Measurements from ENCODE around the gene ZNF45. TPM values are rescaled to one million over a fixed set of nuclear protein-coding genes. Genes with fewer than 3 reads are reported as not detected.

The ZNF45 gene
- polyA plus RNA-seq, 2 of the 4 experiments (the other 2 are of a cell fraction): 14.8 to 20.9 TPM

- TF ChIP-seq HOXA7 (CRISPR knock-in tag; IDR thresholded peaks at IDR 0.05): no peak
- TF ChIP-seq USF2 (IDR thresholded peaks at IDR 0.05): no peak
- no peak for TF ChIP-seq KDM1A (IDR thresholded peaks at IDR 0.05; ENCODE audit: low read depth)
- TF ChIP-seq ATOH8 (CRISPR knock-in tag; IDR thresholded peaks at IDR 0.05; ENCODE audit: low read depth): no peak
- ChIA-PET POLR2A (interaction anchor here (1.7 kb wide), 1 partner anchor 50 kb away, joined by 4 read pairs; the partner anchor contains the start of gene ZNF45), CTCF (no interaction called here)
- no peaks in the 10 kb centered on the region for H3K4me1 ChIP-seq
- H3K4me2 ChIP-seq: peak overlapping the region; percentile 67
- H3K4me3 ChIP-seq: peak overlapping the region; percentile 67
- DNase-seq (ENCODE audit: low read depth in 1 of 2, low spot score in 1 of 2) (no peak), FAIRE-seq (no peak), ATAC-seq (peak; percentile 46 to 59; a peak in 5 of 6 replicates)
- peak overlapping the region; percentile 69 to 83 for H3K27ac ChIP-seq
- peaks cover 74% of the 10 kb centered on the region for H3K9me3 ChIP-seq
- 47% methylated on average over 14 of the region's 14 CpGs for WGBS (ENCODE audit: missing lambda C conversion rate)
Observed at GRCh38 chr19:43984687-43985000, 49.6 kb upstream of the ZNF45 start.

GRCh38 chr19:43983912-43984686, 49.0 kb upstream of the ZNF45 start, which contains the start of gene ZNF155:
Gene ZNF155, plus strand, starts transcription at chr19:43984188. Its CDS starts 4,356 bp downstream, at chr19:43988544.
- Histone ChIP-seq H3K4me1 (no peaks in the 10 kb centered on the region), H3K4me2 (peak within 1 kb of the TSS; percentile 67), H3K27ac (peak within 1 kb of the TSS; percentile 69 to 83), H3K4me3 (peak within 1 kb of the TSS; percentile 67), H3K9me3 (peaks cover 72% of the 10 kb centered on the region)
- peak; percentile 100 for ATAC-seq
- peak; percentile 95 for FAIRE-seq
- CTCF ChIA-PET: interaction anchor here (0.7 kb wide), 1 partner anchor 18 kb away, joined by 4 read pairs; no protein-coding TSS in a partner anchor
- WGBS (ENCODE audit: missing lambda C conversion rate): 7% methylated on average over 35 of the region's 40 CpGs
- peak; percentile 93 to 98 for DNase-seq (ENCODE audit: low read depth in 1 of 2, low spot score in 1 of 2)
- POLR2A ChIA-PET: interaction anchor here (0.5 to 1.7 kb wide), 2 partner anchors 39 to 49 kb away, joined by 3 to 4 read pairs; partner anchors contain the start of gene ZNF45
- TF ChIP-seq TP53 (CRISPR knock-in tag; IDR thresholded peaks at IDR 0.05): no peak
- TF ChIP-seq POLR2A (IDR thresholded peaks at IDR 0.05; ENCODE audit: low read length): no peak
- no peak for TF ChIP-seq HMGXB4 (CRISPR knock-in tag; IDR thresholded peaks at IDR 0.05; ENCODE audit: borderline replicate concordance)
- TF ChIP-seq ZFP36 (IDR thresholded peaks at IDR 0.05; ENCODE audit: borderline replicate concordance, partially characterized antibody): no peak
- TF ChIP-seq ELK1 (IDR thresholded peaks at IDR 0.05; ENCODE audit: low read depth, low read length): no peak
- TF ChIP-seq HEYL (CRISPR knock-in tag; IDR thresholded peaks at IDR 0.05): no peak
- no peak for TF ChIP-seq HES2 (IDR thresholded peaks at IDR 0.05)
- peak; percentile 29; the same call in 1 of the 2 replicates for TF ChIP-seq HOXB5 (CRISPR knock-in tag; IDR thresholded peaks at IDR 0.05)
- TF ChIP-seq RFX5 (IDR thresholded peaks at IDR 0.05): no peak
- no peak for TF ChIP-seq HOXA7 (CRISPR knock-in tag; IDR thresholded peaks at IDR 0.05)
- TF ChIP-seq CEBPB (IDR thresholded peaks at IDR 0.05): peak in 1 of 2 experiments; percentile 36; a peak in 1 of 4 replicates
- no peak for TF ChIP-seq EHMT2 (IDR thresholded peaks at IDR 0.05; ENCODE audit: low read depth)
- no peak for TF ChIP-seq ESRRA (IDR thresholded peaks at IDR 0.05; ENCODE audit: borderline replicate concordance, low read length)
- no peak for TF ChIP-seq CBX2 (IDR thresholded peaks at IDR 0.05; ENCODE audit: borderline replicate concordance, low read depth)
- peak; percentile 51; the same call in 1 of the 2 replicates for TF ChIP-seq E2F6 (IDR thresholded peaks at IDR 0.05; ENCODE audit: borderline replicate concordance, low read depth)
- 0 out of 2 replicates have a peak, but pooled peaks have one; percentile 16 for TF ChIP-seq MAZ (IDR thresholded peaks at IDR 0.05; ENCODE audit: borderline replicate concordance, low read depth, low read length)
- no peak for TF ChIP-seq BHLHE40 (IDR thresholded peaks at IDR 0.05; ENCODE audit: low read depth, low read length)
- no peak for TF ChIP-seq POLR2AphosphoS2 (conservative IDR thresholded peaks at IDR 0.05; ENCODE audit: low read length)
- no peak for TF ChIP-seq KDM5A (IDR thresholded peaks at IDR 0.05)
- TF ChIP-seq CHD2 (IDR thresholded peaks at IDR 0.05; ENCODE audit: low read length, partially characterized antibody): peak; percentile 81
- TF ChIP-seq EHF (CRISPR knock-in tag; IDR thresholded peaks at IDR 0.05): no peak
- TF ChIP-seq ZNF302 (CRISPR knock-in tag; IDR thresholded peaks at IDR 0.05): no peak
- TF ChIP-seq CHD4 (IDR thresholded peaks at IDR 0.05; ENCODE audit: borderline replicate concordance): no peak
- TF ChIP-seq TFCP2L1 (CRISPR knock-in tag; IDR thresholded peaks at IDR 0.05): no peak
- TF ChIP-seq RARB (CRISPR knock-in tag; IDR thresholded peaks at IDR 0.05): no peak
- no peak for TF ChIP-seq ATOH8 (CRISPR knock-in tag; IDR thresholded peaks at IDR 0.05; ENCODE audit: low read depth)
